Measurements from ENCODE around the gene TPM2.
A peak's percentile ranks its signal among the peaks of the same experiment; 100 is the strongest.
"Not testable (repeated sequence)": the region's sequence is repeated elsewhere in the genome, so short reads cannot be mapped to it uniquely, and the experiment has no call there.

TPM2 gene

DNA sequence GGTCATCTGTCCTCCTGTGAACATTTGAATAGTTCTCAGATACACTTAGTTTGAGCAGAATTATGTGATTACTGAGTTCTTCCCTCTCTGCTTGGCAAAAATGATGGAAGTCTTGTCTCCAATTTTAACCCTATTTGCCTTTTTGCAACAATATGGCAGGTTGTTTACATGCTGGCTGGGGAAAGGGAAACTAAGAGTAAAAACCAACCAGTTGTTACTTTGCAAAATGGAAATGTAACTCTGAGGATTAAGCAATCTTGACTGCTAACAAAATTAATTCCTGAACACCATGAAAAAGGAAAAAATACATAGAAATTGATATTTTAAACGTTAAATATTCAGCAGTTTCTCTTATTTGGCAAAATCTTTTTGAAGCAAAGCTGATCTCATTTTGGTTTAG is 50.1 kb downstream of the TPM2 start:
- DNase-seq: no peak
- Histone ChIP-seq H3K4me3 (ENCODE audit: low read depth, low read length) (no peak overlapping the region), H3K27ac (no peak overlapping the region), H3K36me3 (replicated peaks) (no peaks in the 10 kb centered on the region), H3K27me3 (replicated peaks) (no peaks in the 10 kb centered on the region)
- TF ChIP-seq, protein P1, sequence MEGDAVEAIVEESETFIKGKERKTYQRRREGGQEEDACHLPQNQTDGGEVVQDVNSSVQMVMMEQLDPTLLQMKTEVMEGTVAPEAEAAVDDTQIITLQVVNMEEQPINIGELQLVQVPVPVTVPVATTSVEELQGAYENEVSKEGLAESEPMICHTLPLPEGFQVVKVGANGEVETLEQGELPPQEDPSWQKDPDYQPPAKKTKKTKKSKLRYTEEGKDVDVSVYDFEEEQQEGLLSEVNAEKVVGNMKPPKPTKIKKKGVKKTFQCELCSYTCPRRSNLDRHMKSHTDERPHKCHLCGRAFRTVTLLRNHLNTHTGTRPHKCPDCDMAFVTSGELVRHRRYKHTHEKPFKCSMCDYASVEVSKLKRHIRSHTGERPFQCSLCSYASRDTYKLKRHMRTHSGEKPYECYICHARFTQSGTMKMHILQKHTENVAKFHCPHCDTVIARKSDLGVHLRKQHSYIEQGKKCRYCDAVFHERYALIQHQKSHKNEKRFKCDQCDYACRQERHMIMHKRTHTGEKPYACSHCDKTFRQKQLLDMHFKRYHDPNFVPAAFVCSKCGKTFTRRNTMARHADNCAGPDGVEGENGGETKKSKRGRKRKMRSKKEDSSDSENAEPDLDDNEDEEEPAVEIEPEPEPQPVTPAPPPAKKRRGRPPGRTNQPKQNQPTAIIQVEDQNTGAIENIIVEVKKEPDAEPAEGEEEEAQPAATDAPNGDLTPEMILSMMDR (IDR thresholded peaks at IDR 0.05; ENCODE audit: low read depth, low read length, missing control alignments): no peak
- in situ Hi-C loops (cut with HindIII; ENCODE audit: low pct_ligation_motif_present, low sequenced_read_pairs): no loop called here

DNA sequence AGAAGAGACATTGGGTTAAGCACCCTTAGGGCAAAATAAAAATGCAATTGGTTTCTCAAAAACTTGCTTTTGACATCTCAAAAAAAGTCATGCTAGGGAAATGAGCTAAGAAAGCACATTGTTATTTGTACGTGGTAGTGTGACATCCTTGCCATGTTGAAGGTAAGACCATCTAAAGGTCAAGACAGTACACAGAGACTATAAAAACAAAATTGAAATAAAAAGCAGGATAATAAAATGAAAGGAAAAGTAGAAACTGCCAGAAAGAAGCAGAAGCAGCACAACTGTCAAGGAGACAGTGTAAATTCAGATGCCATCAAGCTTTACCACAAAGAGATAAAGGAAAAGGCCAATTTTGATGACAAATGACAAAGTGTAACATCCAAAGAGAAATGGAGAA is 50.5 kb downstream of the TPM2 start:
- H3K4me3 ChIP-seq (ENCODE audit: low read depth, low read length); H3K36me3 ChIP-seq (replicated peaks); H3K27ac ChIP-seq; DNase-seq; in situ Hi-C loops (cut with HindIII; ENCODE audit: low pct_ligation_motif_present, low sequenced_read_pairs); H3K27me3 ChIP-seq (replicated peaks): not testable (repeated sequence)

GRCh38 chr9:35638751-35639150 is 51.0 kb downstream of the TPM2 start:
- in situ Hi-C loops (cut with HindIII; ENCODE audit: low pct_ligation_motif_present, low sequenced_read_pairs); H3K36me3 ChIP-seq (replicated peaks); H3K27ac ChIP-seq; H3K4me3 ChIP-seq (ENCODE audit: low read depth, low read length); DNase-seq; H3K27me3 ChIP-seq (replicated peaks): not testable (repeated sequence)

GRCh38 chr9:35637427-35637955 is 52.2 kb downstream of the TPM2 start:
- H3K4me3 ChIP-seq (ENCODE audit: low read depth, low read length); H3K27me3 ChIP-seq (replicated peaks); H3K36me3 ChIP-seq (replicated peaks); H3K27ac ChIP-seq; in situ Hi-C loops (cut with HindIII; ENCODE audit: low pct_ligation_motif_present, low sequenced_read_pairs): not testable (repeated sequence)
- peak; percentile 22 for DNase-seq

- DNase-seq; H3K27ac ChIP-seq; H3K27me3 ChIP-seq (replicated peaks); H3K36me3 ChIP-seq (replicated peaks); H3K4me3 ChIP-seq (ENCODE audit: low read depth, low read length); in situ Hi-C loops (cut with HindIII; ENCODE audit: low pct_ligation_motif_present, low sequenced_read_pairs): not testable (repeated sequence)
Observed at GRCh38 chr9:35636877-35637246, 52.9 kb downstream of the TPM2 start.

DNA sequence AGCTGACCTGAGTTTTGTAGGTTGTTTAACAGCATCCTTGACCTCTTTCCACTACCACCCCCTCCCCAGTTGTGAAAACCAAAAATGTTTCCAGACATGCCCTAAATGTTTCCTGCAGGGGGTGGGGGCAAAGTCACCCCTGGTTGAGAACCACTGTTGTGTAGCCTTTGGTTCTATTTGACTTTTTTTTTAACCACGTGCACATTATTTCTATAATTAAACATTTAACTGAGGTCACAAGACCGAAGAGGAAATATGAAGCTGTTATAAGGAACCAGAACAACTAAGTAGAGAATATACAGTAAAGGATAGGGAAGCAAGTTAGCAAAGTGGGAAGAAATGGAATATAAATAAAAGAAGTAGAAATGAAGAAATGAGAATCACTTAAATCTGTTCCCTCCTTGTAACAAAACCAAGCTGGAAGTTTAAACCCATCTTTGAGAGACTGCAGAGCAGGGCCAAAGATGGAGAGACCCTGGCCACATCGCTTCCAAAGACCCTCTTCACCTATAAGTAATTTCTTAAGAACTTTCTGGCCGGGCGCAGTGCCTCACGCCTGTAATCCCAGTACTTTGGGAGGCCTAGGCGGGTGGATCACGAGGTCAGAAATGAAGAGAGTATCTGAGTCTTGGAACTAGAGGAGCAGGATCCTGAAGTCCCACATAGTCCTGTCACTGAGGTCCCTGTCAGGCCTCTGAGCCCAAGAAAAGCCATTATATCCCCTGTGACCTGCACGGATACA is 53.4 kb downstream of the TPM2 start:
- in situ Hi-C loops (cut with HindIII; ENCODE audit: low pct_ligation_motif_present, low sequenced_read_pairs): no loop called here
- H3K27me3 ChIP-seq (replicated peaks): no peaks in the 10 kb centered on the region
- TF ChIP-seq, protein P1 (IDR thresholded peaks at IDR 0.05; ENCODE audit: low read depth, low read length, missing control alignments): no peak
- no peak overlapping the region for H3K4me3 ChIP-seq (ENCODE audit: low read depth, low read length)
- no peaks in the 10 kb centered on the region for H3K36me3 ChIP-seq (replicated peaks)
- DNase-seq: no peak
- H3K27ac ChIP-seq: no peak overlapping the region

GRCh38 chr9:35635730-35636129 is 54.0 kb downstream of the TPM2 start:
- no peaks in the 10 kb centered on the region for H3K27me3 ChIP-seq (replicated peaks)
- no peak overlapping the region for H3K27ac ChIP-seq
- no peaks in the 10 kb centered on the region for H3K36me3 ChIP-seq (replicated peaks)
- in situ Hi-C loops (cut with HindIII; ENCODE audit: low pct_ligation_motif_present, low sequenced_read_pairs): no loop called here
- DNase-seq: no peak
- TF ChIP-seq, protein P1 (IDR thresholded peaks at IDR 0.05; ENCODE audit: low read depth, low read length, missing control alignments): no peak
- H3K4me3 ChIP-seq (ENCODE audit: low read depth, low read length): no peak overlapping the region
